K562 (cell line): ENCODE results near the gene QKI.

Experiments
- BHLHE40 ChIP-seq: IDR thresholded peaks from 2 replicates; pipeline ENCODE4 v1.6.1; 2011; ENCODE audit warnings: low read length, improper control_type of control experiment
- CREM ChIP-seq: IDR thresholded peaks from 2 replicates; pipeline ENCODE4 v1.6.1; 2014; ENCODE audit warnings: antibody characterized with exemption, low read depth
- PHF20 ChIP-seq: fragments of 450-650 bp; IDR thresholded peaks from 2 replicates; pipeline ENCODE4 v1.6.1; 2018; ENCODE audit not compliant: partially characterized antibody
- RFX5 ChIP-seq: IDR thresholded peaks from 2 replicates; pipeline ENCODE4 v1.6.1; 2011; ENCODE audit warnings: low read depth, mild to moderate bottlenecking, improper control_type of control experiment, low read length
- SMARCB1 ChIP-seq: IDR thresholded peaks from 2 replicates; pipeline ENCODE4 v1.6.1; 2011; ENCODE audit warnings: improper control_type of control experiment, low read depth; ENCODE audit not compliant: insufficient read length
- STAG1 ChIP-seq: sonication (generic); formaldehyde crosslinking; IDR thresholded peaks from 2 replicates; pipeline ENCODE4 v1.5.0; 2020; ENCODE audit warnings: missing genetic modification reagents, borderline replicate concordance
- ZBTB17 ChIP-seq: fragments of 450-650 bp; formaldehyde crosslinking; IDR thresholded peaks from 2 replicates; pipeline ENCODE4 v1.4.0; 2020; ENCODE audit warnings: mild to moderate bottlenecking
- ZFPM2 ChIP-seq: fragments of 250-450 bp; sonication (Bioruptor Pico); IDR thresholded peaks from 2 replicates; pipeline ENCODE4 v1.5.1; 2022; ENCODE audit warnings: mild to moderate bottlenecking
- ZFX ChIP-seq: sonication (generic); formaldehyde crosslinking; IDR thresholded peaks from 2 replicates; pipeline ENCODE4 v1.8.0; 2022; ENCODE audit warnings: mild to moderate bottlenecking, missing genetic modification reagents, moderate library complexity
- TF ChIP-seq, protein P1 (sequence below): sonication (generic); formaldehyde crosslinking; IDR thresholded peaks from 2 replicates; pipeline ENCODE4 v1.8.0; 2022; ENCODE audit warnings: missing genetic modification reagents, mild to moderate bottlenecking, moderate library complexity, borderline replicate concordance

GRCh38 chr6:163607792-163608191 is 193.3 kb downstream of the QKI start:
- TF ChIP-seq ZFX (CRISPR knock-in tag) (no peak), ZFPM2 (no peak), SMARCB1 (no peak), PHF20 (no peak), BHLHE40 (no peak), STAG1 (CRISPR knock-in tag) (no peak), ZBTB17 (no peak), RFX5 (no peak), CREM (no peak)
- TF ChIP-seq, protein P1, sequence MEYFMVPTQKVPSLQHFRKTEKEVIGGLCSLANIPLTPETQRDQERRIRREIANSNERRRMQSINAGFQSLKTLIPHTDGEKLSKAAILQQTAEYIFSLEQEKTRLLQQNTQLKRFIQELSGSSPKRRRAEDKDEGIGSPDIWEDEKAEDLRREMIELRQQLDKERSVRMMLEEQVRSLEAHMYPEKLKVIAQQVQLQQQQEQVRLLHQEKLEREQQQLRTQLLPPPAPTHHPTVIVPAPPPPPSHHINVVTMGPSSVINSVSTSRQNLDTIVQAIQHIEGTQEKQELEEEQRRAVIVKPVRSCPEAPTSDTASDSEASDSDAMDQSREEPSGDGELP (CRISPR knock-in tag): no peak
